PC-3 (cell line): ENCODE measurements around the gene PDCD10. TPM values are rescaled to one million over a fixed set of nuclear protein-coding genes. Genes with fewer than 3 reads are reported as not detected.

Experiments
- ATAC-seq: fragments of 200-7000 bp; cut with Tn5 transposase; 2 replicates; pipeline ENCODE4 v1.9.1; 2020; ENCODE audit warnings: mild to moderate bottlenecking, moderate library complexity
- BruUV-seq: library from RNA; stranded (reverse); fragments of 400-500 nt; replicated peaks from 2 replicates; lab custom pipeline; 2021; lab: Mats Ljungman, UMichigan
- CTCF ChIA-PET: fragments of 300-600 bp; sonication (Branson Sonifier 250); formaldehyde crosslinking; loops from one replicate; lab custom pipeline; 2022; ENCODE audit warnings: antibody characterized with exemption; lab: Charles Lee
- POLR2A ChIA-PET: fragments of 300-600 bp; sonication (Branson Sonifier 250); formaldehyde crosslinking; loops from one replicate; lab custom pipeline; 2022; ENCODE audit warnings: antibody characterized with exemption; ENCODE audit not compliant: unreplicated experiment; lab: Charles Lee
- DNase-seq: peaks from one replicate; pipeline ENCODE4 v3.0.0-alpha.2; 2015
- H2AFZ ChIP-seq: fragments of 300-600 bp; sonication (generic); 2 replicates; pipeline ENCODE4 v1.6.0; 2016; ENCODE audit warnings: antibody characterized with exemption, low read length
- H3F3A ChIP-seq: fragments of 300-600 bp; sonication (generic); one replicate; pipeline ENCODE4 v1.6.0; 2017; ENCODE audit warnings: antibody characterized with exemption, low read length, control low read depth, mild to moderate bottlenecking; ENCODE audit not compliant: unreplicated experiment
- H3K27ac ChIP-seq: fragments of 300-600 bp; sonication (generic); 2 replicates; pipeline ENCODE4 v1.5.1; 2016; ENCODE audit warnings: mild to moderate bottlenecking, low read length
- H3K27me3 ChIP-seq: fragments of 300-600 bp; sonication (generic); 2 replicates; pipeline ENCODE4 v1.6.1; 2016; ENCODE audit warnings: low read length, mixed read lengths
- H3K36me3 ChIP-seq: fragments of 300-600 bp; sonication (generic); 2 replicates; pipeline ENCODE4 v1.6.1; 2016; ENCODE audit warnings: low read depth, mixed run types, low read length, mixed read lengths
- H3K4me1 ChIP-seq: fragments of 300-600 bp; sonication (generic); 2 replicates; pipeline ENCODE4 v1.5.1; 2016; ENCODE audit warnings: low read length; ENCODE audit not compliant: insufficient read depth
- H3K4me2 ChIP-seq: fragments of 300-600 bp; sonication (generic); 2 replicates; pipeline ENCODE4 v1.6.0; 2016; ENCODE audit warnings: low read length
- H3K4me3 ChIP-seq: fragments of 300-600 bp; sonication (generic); 2 replicates; pipeline ENCODE4 v1.5.1; 2016; ENCODE audit warnings: mild to moderate bottlenecking, low read length, mixed read lengths
- H3K79me2 ChIP-seq: fragments of 300-600 bp; sonication (generic); 2 replicates; pipeline ENCODE4 v1.6.1; 2017; ENCODE audit warnings: low read length, mixed read lengths
- H3K9ac ChIP-seq: fragments of 300-600 bp; sonication (generic); 2 replicates; pipeline ENCODE4 v1.6.0; 2016; ENCODE audit warnings: mild to moderate bottlenecking, low read length
- H3K9me2 ChIP-seq: fragments of 300-600 bp; sonication (generic); replicated peaks from 2 replicates; pipeline ENCODE4 v1.6.1; 2016; ENCODE audit warnings: mixed run types, low read length, mixed read lengths
- H3K9me3 ChIP-seq: fragments of 300-600 bp; sonication (generic); 2 replicates; pipeline ENCODE4 v1.6.1; 2016; ENCODE audit warnings: low read length, mixed read lengths
- H4K20me1 ChIP-seq: fragments of 300-600 bp; sonication (generic); 2 replicates; pipeline ENCODE4 v1.6.1; 2016; ENCODE audit warnings: low read length, mixed read lengths
- EZH2 ChIP-seq: fragments of 300-600 bp; sonication (generic); IDR thresholded peaks from one replicate; pipeline ENCODE4 v1.6.1; 2017; ENCODE audit warnings: antibody characterized with exemption, mild to moderate bottlenecking, low read length; ENCODE audit not compliant: unreplicated experiment
- EZH2phosphoT487 ChIP-seq: fragments of 300-600 bp; sonication (generic); IDR thresholded peaks from 2 replicates; pipeline ENCODE4 v1.6.1; 2018; ENCODE audit warnings: mild to moderate bottlenecking, antibody characterized with exemption, low read length, borderline replicate concordance
- intact Hi-C: fragments of 100-400 bp; cut with micrococcal nuclease; formaldehyde crosslinking; loops from 2 replicates; pipeline ENCODE4 v1.9.0; 2023
- total RNA-seq: library from RNA; depleted of rRNA; stranded (reverse); fragments of >200 nt; gene quantifications from 2 replicates; pipeline ENCODE4 v1.2.3, GENCODE V29; 2014
- TF ChIP-seq, protein P1 (sequence below): fragments of 300-600 bp; sonication (generic); conservative IDR thresholded peaks from 2 replicates; pipeline ENCODE4 v1.5.1; 2017; ENCODE audit warnings: antibody characterized with exemption, low read depth, mild to moderate bottlenecking, low read length

Gene PDCD10
- total RNA-seq, 1 experiment from 2014 or later, result 105 TPM

DNA sequence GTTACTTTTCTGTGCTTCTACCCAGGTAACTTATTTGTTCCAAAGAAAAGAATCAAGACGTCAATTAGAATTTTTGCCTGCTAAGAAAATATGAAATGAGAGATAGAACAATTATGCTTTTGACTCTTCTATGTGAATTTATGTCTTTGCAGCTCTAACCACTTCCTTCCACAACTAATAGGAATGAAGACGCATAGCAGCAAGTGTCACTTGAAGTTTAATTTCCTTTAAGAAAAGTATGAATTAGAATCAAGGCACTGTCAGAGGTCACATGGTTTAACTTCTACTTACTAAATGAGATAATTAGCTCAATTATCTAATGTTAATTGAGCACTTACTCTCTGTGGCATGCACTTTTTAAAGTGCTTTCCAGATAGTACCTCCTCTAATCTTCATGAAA is 84.2 kb downstream of the PDCD10 start:
- BruUV-seq, result no TSS peak
- no peak for TF ChIP-seq EZH2phosphoT487
- TF ChIP-seq EZH2, result no peak
- TF ChIP-seq, protein P1, sequence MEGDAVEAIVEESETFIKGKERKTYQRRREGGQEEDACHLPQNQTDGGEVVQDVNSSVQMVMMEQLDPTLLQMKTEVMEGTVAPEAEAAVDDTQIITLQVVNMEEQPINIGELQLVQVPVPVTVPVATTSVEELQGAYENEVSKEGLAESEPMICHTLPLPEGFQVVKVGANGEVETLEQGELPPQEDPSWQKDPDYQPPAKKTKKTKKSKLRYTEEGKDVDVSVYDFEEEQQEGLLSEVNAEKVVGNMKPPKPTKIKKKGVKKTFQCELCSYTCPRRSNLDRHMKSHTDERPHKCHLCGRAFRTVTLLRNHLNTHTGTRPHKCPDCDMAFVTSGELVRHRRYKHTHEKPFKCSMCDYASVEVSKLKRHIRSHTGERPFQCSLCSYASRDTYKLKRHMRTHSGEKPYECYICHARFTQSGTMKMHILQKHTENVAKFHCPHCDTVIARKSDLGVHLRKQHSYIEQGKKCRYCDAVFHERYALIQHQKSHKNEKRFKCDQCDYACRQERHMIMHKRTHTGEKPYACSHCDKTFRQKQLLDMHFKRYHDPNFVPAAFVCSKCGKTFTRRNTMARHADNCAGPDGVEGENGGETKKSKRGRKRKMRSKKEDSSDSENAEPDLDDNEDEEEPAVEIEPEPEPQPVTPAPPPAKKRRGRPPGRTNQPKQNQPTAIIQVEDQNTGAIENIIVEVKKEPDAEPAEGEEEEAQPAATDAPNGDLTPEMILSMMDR, result no peak
- CTCF ChIA-PET, result no interaction called here

DNA sequence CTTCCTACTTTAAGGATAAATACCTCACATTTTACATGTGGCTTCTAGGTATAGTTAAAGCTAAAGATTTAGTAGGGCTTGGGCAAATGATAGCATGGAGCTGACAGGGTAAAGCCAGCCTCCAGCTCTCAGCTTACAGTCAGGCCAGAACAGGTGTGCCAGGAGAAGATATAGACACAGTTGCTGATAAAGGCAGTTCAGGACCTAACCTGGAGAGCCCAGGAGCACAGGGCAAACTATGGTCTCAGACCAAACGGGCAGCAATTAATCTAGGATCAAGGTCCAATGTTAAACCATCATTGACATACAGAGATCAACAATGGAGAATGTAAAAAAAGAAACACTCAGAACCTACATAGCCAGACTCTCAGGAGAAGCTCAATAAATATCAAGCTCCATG is 84.9 kb downstream of the PDCD10 start:
- no TSS peak for BruUV-seq
- TF ChIP-seq, protein P1, result no peak
- no peak for TF ChIP-seq EZH2phosphoT487

More for the DNA sequence above, 84.2 kb downstream of the PDCD10 start:
- H3K27me3 ChIP-seq, result peaks cover 4% of the 10 kb centered on the region; the same call in 1 of the 2 replicates
- H3K9ac ChIP-seq, result no peak overlapping the region
- no peaks in the 10 kb centered on the region for H3K9me2 ChIP-seq
- ATAC-seq (no peak), DNase-seq (no peak)
- H3K36me3 ChIP-seq, result no peaks in the 10 kb centered on the region
- H4K20me1 ChIP-seq, result no peaks in the 10 kb centered on the region
- no peaks in the 10 kb centered on the region for H3K79me2 ChIP-seq
- no peaks in the 10 kb centered on the region for H3K4me1 ChIP-seq
- H3F3A ChIP-seq, result no peaks in the 10 kb centered on the region
- POLR2A ChIA-PET, result interaction anchor here (0.7 kb wide), 1 partner anchor 249 kb away, joined by 4 read pairs; no protein-coding TSS in a partner anchor
- H3K27ac ChIP-seq, result no peak overlapping the region
- no peak overlapping the region for H2AFZ ChIP-seq
- intact Hi-C loops, result no loop called here
- no peaks in the 10 kb centered on the region for H3K9me3 ChIP-seq
- H3K4me3 ChIP-seq, result no peak overlapping the region
- no peak overlapping the region for H3K4me2 ChIP-seq

DNA sequence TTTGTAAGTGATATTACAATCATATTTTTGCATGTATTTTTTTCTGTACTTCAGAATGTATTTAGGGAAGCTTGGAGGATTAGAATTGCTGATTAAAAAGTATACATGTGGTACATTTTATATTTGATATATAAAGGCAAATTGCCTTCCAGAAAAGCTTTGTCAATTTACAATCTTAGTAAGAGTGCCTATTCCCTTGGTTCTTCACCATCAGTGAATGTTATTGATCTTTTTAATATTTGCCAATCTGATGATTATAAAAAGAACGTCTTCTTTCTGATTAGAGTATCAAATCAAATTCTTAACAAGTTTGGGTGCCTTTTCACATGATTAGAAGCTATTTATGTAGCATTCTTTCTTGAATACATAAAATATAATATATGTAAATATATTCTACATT is 90.1 kb downstream of the PDCD10 start:
- ChIA-PET CTCF (no interaction called here), POLR2A (interaction anchor here (0.6 kb wide), 1 partner anchor 14 kb away, joined by 9 read pairs; no protein-coding TSS in a partner anchor)
- H3K4me3 ChIP-seq, result no peak overlapping the region
- no peak overlapping the region for H3K4me2 ChIP-seq
- no peaks in the 10 kb centered on the region for H3K9me3 ChIP-seq
- intact Hi-C loops, result no loop called here
- H3K27ac ChIP-seq, result no peak overlapping the region
- H3K4me1 ChIP-seq, result no peaks in the 10 kb centered on the region
- H3K36me3 ChIP-seq, result no peaks in the 10 kb centered on the region
- H3K27me3 ChIP-seq, result peaks cover 4% of the 10 kb centered on the region; the same call in 1 of the 2 replicates
- no peaks in the 10 kb centered on the region for H4K20me1 ChIP-seq
- no TSS peak for BruUV-seq
- no peak overlapping the region for H3K9ac ChIP-seq
- DNase-seq (no peak), ATAC-seq (no peak)
- H3K9me2 ChIP-seq, result no peaks in the 10 kb centered on the region
- TF ChIP-seq EZH2phosphoT487 (no peak), EZH2 (no peak)
- TF ChIP-seq, protein P1, result no peak
- no peaks in the 10 kb centered on the region for H3K79me2 ChIP-seq
- no peak overlapping the region for H2AFZ ChIP-seq
- H3F3A ChIP-seq, result no peaks in the 10 kb centered on the region

More for the DNA sequence above, 84.9 kb downstream of the PDCD10 start:
- ChIA-PET POLR2A (no interaction called here), CTCF (no interaction called here)
- DNase-seq (no peak), ATAC-seq (no peak)
- intact Hi-C loops, result no loop called here
- no peaks in the 10 kb centered on the region for H3K79me2 ChIP-seq
- H4K20me1 ChIP-seq, result no peaks in the 10 kb centered on the region
- H3K9ac ChIP-seq, result no peak overlapping the region
- H3K9me3 ChIP-seq, result no peaks in the 10 kb centered on the region
- H3K4me3 ChIP-seq, result no peak overlapping the region
- H3K4me2 ChIP-seq, result no peak overlapping the region
- no peaks in the 10 kb centered on the region for H3K4me1 ChIP-seq
- no peaks in the 10 kb centered on the region for H3F3A ChIP-seq
- H2AFZ ChIP-seq, result no peak overlapping the region
- H3K36me3 ChIP-seq, result no peaks in the 10 kb centered on the region
- no peak overlapping the region for H3K27ac ChIP-seq
- H3K9me2 ChIP-seq, result no peaks in the 10 kb centered on the region
- peaks cover 4% of the 10 kb centered on the region; the same call in 1 of the 2 replicates for H3K27me3 ChIP-seq
